H9 (cell line): ENCODE results near the gene ZBED2. TPM values are rescaled to one million over a fixed set of nuclear protein-coding genes. Genes with fewer than 3 reads are reported as not detected.

Experiments
- DNase-seq: peaks from one replicate; pipeline ENCODE4 v3.0.0-alpha.2; 2017
- H2AFZ ChIP-seq: one replicate; pipeline ENCODE4 v1.6.1; 2013; ENCODE audit warnings: mild to moderate bottlenecking, low read length, control low read depth, moderate library complexity
- H2AK5ac ChIP-seq: 2 replicates; pipeline ENCODE4 v1.6.1; 2013; ENCODE audit warnings: low read length, control low read depth, mixed read lengths; ENCODE audit not compliant: insufficient read length
- H2BK120ac ChIP-seq: one replicate; pipeline ENCODE4 v1.6.1; 2013; ENCODE audit warnings: low read depth, mild to moderate bottlenecking, low read length, control low read depth, inconsistent platforms; ENCODE audit not compliant: poor library complexity, severe bottlenecking
- H2BK12ac ChIP-seq: 2 replicates; pipeline ENCODE4 v1.6.1; 2013; ENCODE audit warnings: low read length, control low read depth, mixed read lengths, low read depth; ENCODE audit not compliant: insufficient read length
- H2BK15ac ChIP-seq: 2 replicates; pipeline ENCODE4 v1.6.1; 2013; ENCODE audit warnings: low read depth, low read length, control low read depth
- H2BK20ac ChIP-seq: one replicate; pipeline ENCODE4 v1.6.1; 2013; ENCODE audit warnings: low read depth, mild to moderate bottlenecking, low read length, control low read depth, inconsistent platforms; ENCODE audit not compliant: poor library complexity, severe bottlenecking
- H2BK5ac ChIP-seq: 2 replicates; pipeline ENCODE4 v1.6.1; 2013; ENCODE audit warnings: low read length, control low read depth, mixed read lengths; ENCODE audit not compliant: insufficient read length
- H3K14ac ChIP-seq: 2 replicates; pipeline ENCODE4 v1.6.1; 2013; ENCODE audit warnings: low read length, control low read depth; ENCODE audit not compliant: insufficient read depth
- H3K18ac ChIP-seq: 2 replicates; pipeline ENCODE4 v1.6.1; 2013; ENCODE audit warnings: low read depth, mild to moderate bottlenecking, mixed read lengths, low read length, control low read depth; ENCODE audit not compliant: insufficient read length
- H3K23ac ChIP-seq: 2 replicates; pipeline ENCODE4 v1.6.1; 2013; ENCODE audit warnings: low read length, control low read depth, mixed read lengths, low read depth; ENCODE audit not compliant: insufficient read length
- H3K23me2 ChIP-seq: 2 replicates; pipeline ENCODE4 v1.6.1; 2013; ENCODE audit warnings: low read depth, mild to moderate bottlenecking, mixed read lengths, low read length, control low read depth; ENCODE audit not compliant: insufficient read length, poor library complexity, severe bottlenecking
- H3K27ac ChIP-seq: 2 replicates; pipeline ENCODE4 v1.5.1; 2013; ENCODE audit warnings: low read length, control low read depth, mixed read lengths, low read depth; ENCODE audit not compliant: insufficient read length
- H3K27me3 ChIP-seq: 2 replicates; pipeline ENCODE4 v1.6.1; 2013; ENCODE audit warnings: low read length, control low read depth, inconsistent platforms; ENCODE audit not compliant: insufficient read depth
- H3K4ac ChIP-seq: 2 replicates; pipeline ENCODE4 v1.6.1; 2013; ENCODE audit warnings: low read depth, mild to moderate bottlenecking, control low read depth, inconsistent platforms, low read length, moderate library complexity
- H3K4me1 ChIP-seq: 2 replicates; pipeline ENCODE4 v1.6.1; 2013; ENCODE audit warnings: low read length, control low read depth, inconsistent platforms; ENCODE audit not compliant: insufficient read depth
- H3K4me2 ChIP-seq: 2 replicates; pipeline ENCODE4 v1.6.1; 2013; ENCODE audit warnings: low read length, control low read depth, mixed read lengths; ENCODE audit not compliant: insufficient read length, insufficient read depth
- H3K56ac ChIP-seq: 2 replicates; pipeline ENCODE4 v1.6.1; 2013; ENCODE audit warnings: low read depth, mild to moderate bottlenecking, mixed read lengths, low read length, control low read depth; ENCODE audit not compliant: insufficient read length
- H3K79me1 ChIP-seq: 2 replicates; pipeline ENCODE4 v1.6.1; 2013; ENCODE audit warnings: low read depth, mild to moderate bottlenecking, moderate library complexity, low read length, control low read depth, inconsistent platforms; ENCODE audit not compliant: insufficient read depth, poor library complexity, severe bottlenecking
- H3K79me2 ChIP-seq: 2 replicates; pipeline ENCODE4 v1.6.1; 2013; ENCODE audit warnings: low read length, control low read depth, inconsistent platforms; ENCODE audit not compliant: insufficient read depth
- H3K9ac ChIP-seq: 2 replicates; pipeline ENCODE4 v1.6.1; 2013; ENCODE audit warnings: low read length, control low read depth, mixed read lengths; ENCODE audit not compliant: insufficient read length; ENCODE audit errors: extremely low read depth
- H3K9me3 ChIP-seq: one replicate; pipeline ENCODE4 v1.6.1; 2013; ENCODE audit warnings: low read depth, low read length, inconsistent platforms; ENCODE audit not compliant: control insufficient read depth
- H3T11ph ChIP-seq: one replicate; pipeline ENCODE4 v1.6.1; 2013; ENCODE audit warnings: mild to moderate bottlenecking, low read length, control low read depth, inconsistent platforms
- H4K20me1 ChIP-seq: one replicate; pipeline ENCODE4 v1.6.1; 2013; ENCODE audit not compliant: control insufficient read depth, insufficient read length, insufficient read depth
- H4K5ac ChIP-seq: 2 replicates; pipeline ENCODE4 v1.6.1; 2013; ENCODE audit warnings: low read depth, mild to moderate bottlenecking, mixed read lengths, low read length, control low read depth; ENCODE audit not compliant: insufficient read length
- H4K8ac ChIP-seq: replicated peaks from 2 replicates; pipeline ENCODE4 v1.6.1; 2013; ENCODE audit warnings: low read length, control low read depth, mixed read lengths, low read depth; ENCODE audit not compliant: insufficient read length
- H4K91ac ChIP-seq: 2 replicates; pipeline ENCODE4 v1.6.1; 2013; ENCODE audit warnings: low read depth, mild to moderate bottlenecking, moderate library complexity, mixed read lengths, low read length, control low read depth; ENCODE audit not compliant: insufficient read length
- H3K27ac Mint-ChIP-seq, 3 experiments: 2 replicates in 2 of 3; 3 replicates in 1 of 3; pipeline ENCODE4 v1.8.0; 2020 to 2021; ENCODE audit warnings: mixed read lengths in 3 of 3, mild to moderate bottlenecking in 1 of 3, moderate library complexity in 1 of 3
- H3K27me3 Mint-ChIP-seq: 2 replicates; pipeline ENCODE4 v1.8.0; 2021; ENCODE audit warnings: low read depth, mild to moderate bottlenecking, moderate library complexity, mixed read lengths
- H3K36me3 Mint-ChIP-seq, 3 experiments: 2 replicates in 2 of 3; 3 replicates in 1 of 3; pipeline ENCODE4 v1.8.0; 2020 to 2021; ENCODE audit warnings: low read depth in 3 of 3, mixed read lengths in 3 of 3; ENCODE audit not compliant: insufficient read depth in 1 of 3
- H3K4me1 Mint-ChIP-seq, 2 experiments: 2 replicates each; pipeline ENCODE4 v1.8.0; 2020; ENCODE audit warnings: mixed read lengths in 2 of 2
- H3K4me3 Mint-ChIP-seq, 2 experiments: 2 replicates in 1 of 2; 3 replicates in 1 of 2; pipeline ENCODE4 v1.8.0; 2020 to 2021; ENCODE audit warnings: mild to moderate bottlenecking in 2 of 2, mixed read lengths in 2 of 2, moderate library complexity in 1 of 2
- H3K9me3 Mint-ChIP-seq, 2 experiments: 2 replicates in 1 of 2; 3 replicates in 1 of 2; pipeline ENCODE4 v1.8.0; 2020; ENCODE audit warnings: mild to moderate bottlenecking in 2 of 2, mixed read lengths in 2 of 2, moderate library complexity in 1 of 2
- WGBS: extraction: QIAGEN DNeasy Blood & Tissue Kit; methylation state at CpG from one replicate; pipeline ENCODE4 v1.1.7; 2013; ENCODE audit warnings: missing lambda C conversion rate, low lambda C conversion rate, mixed read lengths; ENCODE audit not compliant: insufficient read length; ENCODE audit errors: extremely low coverage; 5-methylcytosine and 5-hydroxymethylcytosine counted together
- total RNA-seq: library from RNA; stranded (reverse); gene quantifications from 2 replicates; pipeline ENCODE4 v1.2.1, GENCODE V29; 2021
- TF ChIP-seq, protein P1 (sequence below): fragments of 200-600 bp; sonication (generic); conservative IDR thresholded peaks from 3 replicates; pipeline ENCODE4 v1.8.0; 2021; ENCODE audit warnings: antibody characterized with exemption, mild to moderate bottlenecking

ZBED2 gene
- total RNA-seq, 1 experiment from 2014 or later = not detected

DNA sequence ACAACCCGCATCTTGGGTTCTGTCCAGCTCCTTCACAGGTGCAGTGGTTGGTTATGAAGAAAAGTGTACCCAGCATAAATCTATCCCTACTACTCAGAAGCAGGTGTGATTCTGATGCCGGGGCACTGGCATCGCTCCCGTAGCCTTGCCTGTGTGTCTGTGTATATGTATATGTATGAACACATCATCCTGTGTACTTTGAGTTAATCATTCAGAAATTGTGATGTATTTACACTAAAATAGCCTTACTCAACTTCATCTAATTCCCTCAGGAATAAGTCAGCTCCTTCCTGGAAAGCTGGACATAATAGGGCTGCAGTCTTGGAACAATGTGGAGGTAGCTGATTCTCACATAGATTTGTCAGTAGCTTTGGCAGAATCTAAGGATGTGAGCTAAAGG lies 6.7 kb upstream of the ZBED2 start:
- TF ChIP-seq, protein P1, sequence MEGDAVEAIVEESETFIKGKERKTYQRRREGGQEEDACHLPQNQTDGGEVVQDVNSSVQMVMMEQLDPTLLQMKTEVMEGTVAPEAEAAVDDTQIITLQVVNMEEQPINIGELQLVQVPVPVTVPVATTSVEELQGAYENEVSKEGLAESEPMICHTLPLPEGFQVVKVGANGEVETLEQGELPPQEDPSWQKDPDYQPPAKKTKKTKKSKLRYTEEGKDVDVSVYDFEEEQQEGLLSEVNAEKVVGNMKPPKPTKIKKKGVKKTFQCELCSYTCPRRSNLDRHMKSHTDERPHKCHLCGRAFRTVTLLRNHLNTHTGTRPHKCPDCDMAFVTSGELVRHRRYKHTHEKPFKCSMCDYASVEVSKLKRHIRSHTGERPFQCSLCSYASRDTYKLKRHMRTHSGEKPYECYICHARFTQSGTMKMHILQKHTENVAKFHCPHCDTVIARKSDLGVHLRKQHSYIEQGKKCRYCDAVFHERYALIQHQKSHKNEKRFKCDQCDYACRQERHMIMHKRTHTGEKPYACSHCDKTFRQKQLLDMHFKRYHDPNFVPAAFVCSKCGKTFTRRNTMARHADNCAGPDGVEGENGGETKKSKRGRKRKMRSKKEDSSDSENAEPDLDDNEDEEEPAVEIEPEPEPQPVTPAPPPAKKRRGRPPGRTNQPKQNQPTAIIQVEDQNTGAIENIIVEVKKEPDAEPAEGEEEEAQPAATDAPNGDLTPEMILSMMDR = no peak
- no peak overlapping the region for H3K56ac ChIP-seq
- H4K5ac ChIP-seq = no peak overlapping the region
- H3K36me3 Mint-ChIP-seq = no peaks in the 10 kb centered on the region
- H2BK20ac ChIP-seq = no peak overlapping the region
- H4K20me1 ChIP-seq = no peaks in the 10 kb centered on the region
- H3K27ac Mint-ChIP-seq = no peak overlapping the region
- H3K27me3 ChIP-seq = no peaks in the 10 kb centered on the region
- H3K9me3 ChIP-seq = no peaks in the 10 kb centered on the region
- H3K79me1 ChIP-seq = no peaks in the 10 kb centered on the region
- no peak overlapping the region for H3K4ac ChIP-seq
- H3K9me3 Mint-ChIP-seq = no peaks in the 10 kb centered on the region
- no peak overlapping the region for H3K23ac ChIP-seq
- no peak overlapping the region for H3T11ph ChIP-seq
- no peak for DNase-seq
- H2AFZ ChIP-seq = no peak overlapping the region
- no peaks in the 10 kb centered on the region for H3K4me1 Mint-ChIP-seq
- H2BK15ac ChIP-seq = no peak overlapping the region
- no peaks in the 10 kb centered on the region for H3K79me2 ChIP-seq
- no peak overlapping the region for H2BK5ac ChIP-seq
- no peak overlapping the region for H3K4me2 ChIP-seq
- H2BK12ac ChIP-seq = no peak overlapping the region
- H3K18ac ChIP-seq = no peak overlapping the region
- H3K4me3 Mint-ChIP-seq = no peak overlapping the region
- H3K23me2 ChIP-seq = no peaks in the 10 kb centered on the region
- no peak overlapping the region for H3K27ac ChIP-seq
- no peak overlapping the region for H2AK5ac ChIP-seq
- peaks cover 2% of the 10 kb centered on the region; the same call in 1 of the 2 replicates for H3K27me3 Mint-ChIP-seq
- no peaks in the 10 kb centered on the region for H3K4me1 ChIP-seq
- H3K14ac ChIP-seq = no peak overlapping the region
- H4K8ac ChIP-seq = no peak overlapping the region
- no CpG with 5 or more reads among the region's 4 CpGs for WGBS
- no peak overlapping the region for H2BK120ac ChIP-seq
- H3K9ac ChIP-seq = no peak overlapping the region
- H4K91ac ChIP-seq = no peak overlapping the region
